ENCODE results near the gene CAPRIN1.

CAPRIN1 gene

DNA sequence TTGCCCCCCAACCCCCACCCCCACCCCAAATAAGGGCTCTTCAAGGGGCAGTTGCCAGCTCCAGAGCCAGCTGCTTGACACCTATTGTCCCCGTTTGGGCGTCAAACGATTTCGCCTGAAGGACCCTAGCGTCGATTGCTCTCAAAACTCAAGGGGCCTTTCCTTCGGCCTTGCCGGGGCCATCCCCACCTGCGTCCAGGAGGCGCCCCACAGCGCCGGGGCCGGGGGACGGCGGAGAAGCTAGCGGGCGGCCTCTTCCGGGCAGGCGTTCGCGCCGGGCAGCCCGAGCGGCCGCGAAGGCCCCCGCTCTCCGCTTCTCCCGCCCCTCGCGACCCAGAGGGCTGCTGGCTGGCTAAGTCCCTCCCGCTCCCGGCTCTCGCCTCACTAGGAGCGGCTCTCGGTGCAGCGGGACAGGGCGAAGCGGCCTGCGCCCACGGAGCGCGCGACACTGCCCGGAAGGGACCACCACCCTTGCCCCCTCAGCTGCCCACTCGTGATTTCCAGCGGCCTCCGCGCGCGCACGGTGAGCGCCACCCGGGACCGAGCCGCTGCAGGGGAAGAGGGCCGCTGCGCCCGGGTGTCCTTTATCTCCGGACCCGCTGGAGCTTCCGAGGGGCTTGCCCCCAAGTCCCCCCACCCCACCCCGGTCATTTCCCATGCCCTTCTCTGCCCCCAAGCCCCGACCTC lies at the start of gene CAPRIN1:
Gene CAPRIN1 (plus strand): TSS at position 383 of the 687 bp plus-strand sequence. CDS start 690 bp downstream, outside the sequence.
- peaks cover 10% of the 10 kb centered on the region for H3K4me1 ChIP-seq (ENCODE audit: control insufficient read depth, insufficient read depth, low read length)
- no peaks in the 10 kb centered on the region for H3K27me3 ChIP-seq (ENCODE audit: control insufficient read depth in 1 of 2, insufficient read depth in 2 of 2, low read length in 2 of 2)
- peak within 1 kb of the TSS; percentile 87 to 94 for H3K4me3 ChIP-seq (ENCODE audit: low read length in 2 of 2)
- peak within 1 kb of the TSS; percentile 98 for H3K27ac ChIP-seq (ENCODE audit: low read length)
- no peaks in the 10 kb centered on the region for H3K9me3 ChIP-seq (ENCODE audit: control insufficient read depth in 2 of 2, low read length in 2 of 2)
- no peaks in the 10 kb centered on the region for H3K36me3 ChIP-seq (ENCODE audit: control insufficient read depth in 2 of 2, insufficient read depth in 2 of 2, low read length in 2 of 2)
- H3K9ac ChIP-seq (ENCODE audit: low read length in 2 of 2), result peak within 1 kb of the TSS; percentile 97 to 98

- no peak overlapping the region for H3K9ac ChIP-seq (ENCODE audit: low read length in 2 of 2)
- H3K9me3 ChIP-seq (ENCODE audit: control insufficient read depth in 2 of 2, low read length in 2 of 2), result no peaks in the 10 kb centered on the region
- H3K27me3 ChIP-seq (ENCODE audit: control insufficient read depth in 1 of 2, insufficient read depth in 2 of 2, low read length in 2 of 2), result no peaks in the 10 kb centered on the region
- no peak overlapping the region for H3K4me3 ChIP-seq (ENCODE audit: low read length in 2 of 2)
- H3K36me3 ChIP-seq (ENCODE audit: control insufficient read depth in 2 of 2, insufficient read depth in 2 of 2, low read length in 2 of 2), result no peaks in the 10 kb centered on the region
- no peaks in the 10 kb centered on the region for H3K4me1 ChIP-seq (ENCODE audit: control insufficient read depth, insufficient read depth, low read length)
- H3K27ac ChIP-seq (ENCODE audit: low read length), result no peak overlapping the region
Measured at GRCh38 chr11:34002420-34002819, 49.1 kb upstream of the CAPRIN1 start.

DNA sequence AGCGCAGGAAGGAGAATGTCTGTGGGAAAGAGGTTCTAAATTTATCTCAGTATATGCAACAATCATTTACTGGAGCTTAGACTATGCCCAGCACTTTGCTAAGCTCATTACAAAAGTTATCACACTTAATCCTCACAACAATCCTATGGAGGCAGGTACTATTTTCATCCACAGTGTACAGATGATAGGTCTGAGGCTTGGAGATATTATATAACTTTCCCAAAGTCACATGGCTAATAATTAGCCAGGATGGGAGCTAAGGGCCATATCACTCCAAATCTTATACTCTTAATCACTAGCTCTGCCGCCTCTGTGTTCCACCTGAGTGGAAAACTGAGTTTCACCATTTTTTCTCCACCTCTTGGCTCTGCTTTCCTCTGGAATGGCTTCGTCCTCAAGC lies 47.3 kb upstream of the CAPRIN1 start:
- no peak overlapping the region for H3K4me3 ChIP-seq (ENCODE audit: low read length in 2 of 2)
- no peak overlapping the region for H3K9ac ChIP-seq (ENCODE audit: low read length in 2 of 2)
- no peaks in the 10 kb centered on the region for H3K9me3 ChIP-seq (ENCODE audit: control insufficient read depth in 2 of 2, low read length in 2 of 2)
- no peaks in the 10 kb centered on the region for H3K36me3 ChIP-seq (ENCODE audit: control insufficient read depth in 2 of 2, insufficient read depth in 2 of 2, low read length in 2 of 2)
- no peak overlapping the region for H3K27ac ChIP-seq (ENCODE audit: low read length)
- no peaks in the 10 kb centered on the region for H3K4me1 ChIP-seq (ENCODE audit: control insufficient read depth, insufficient read depth, low read length)
- peaks cover 0 to 5% of the 10 kb centered on the region in 2 donors for H3K27me3 ChIP-seq (ENCODE audit: control insufficient read depth in 1 of 2, insufficient read depth in 2 of 2, low read length in 2 of 2)

- Histone ChIP-seq H3K9me3 (ENCODE audit: control insufficient read depth in 2 of 2, low read length in 2 of 2) (no peaks in the 10 kb centered on the region), H3K4me3 (ENCODE audit: low read length in 2 of 2) (no peak overlapping the region), H3K27ac (ENCODE audit: low read length) (no peak overlapping the region), H3K36me3 (ENCODE audit: control insufficient read depth in 2 of 2, insufficient read depth in 2 of 2, low read length in 2 of 2) (no peaks in the 10 kb centered on the region), H3K27me3 (ENCODE audit: control insufficient read depth in 1 of 2, insufficient read depth in 2 of 2, low read length in 2 of 2) (peaks cover 0 to 5% of the 10 kb centered on the region in 2 donors), H3K9ac (ENCODE audit: low read length in 2 of 2) (no peak overlapping the region), H3K4me1 (ENCODE audit: control insufficient read depth, insufficient read depth, low read length) (no peaks in the 10 kb centered on the region)
Measured at GRCh38 chr11:34006876-34007275, 44.7 kb upstream of the CAPRIN1 start.

- no peaks in the 10 kb centered on the region for H3K4me1 ChIP-seq (ENCODE audit: control insufficient read depth, insufficient read depth, low read length)
- H3K9ac ChIP-seq (ENCODE audit: low read length in 2 of 2), result no peak overlapping the region
- H3K27me3 ChIP-seq (ENCODE audit: control insufficient read depth in 1 of 2, insufficient read depth in 2 of 2, low read length in 2 of 2), result peaks cover 0 to 4% of the 10 kb centered on the region in 2 donors
- no peaks in the 10 kb centered on the region for H3K9me3 ChIP-seq (ENCODE audit: control insufficient read depth in 2 of 2, low read length in 2 of 2)
- H3K36me3 ChIP-seq (ENCODE audit: control insufficient read depth in 2 of 2, insufficient read depth in 2 of 2, low read length in 2 of 2), result no peaks in the 10 kb centered on the region
- no peak overlapping the region for H3K4me3 ChIP-seq (ENCODE audit: low read length in 2 of 2)
- no peak overlapping the region for H3K27ac ChIP-seq (ENCODE audit: low read length)
Measured at GRCh38 chr11:34012734-34013133, 38.8 kb upstream of the CAPRIN1 start.

GRCh38 chr11:34013898-34014571 lies 37.5 kb upstream of the CAPRIN1 start:
- no peaks in the 10 kb centered on the region for H3K36me3 ChIP-seq (ENCODE audit: control insufficient read depth in 2 of 2, insufficient read depth in 2 of 2, low read length in 2 of 2)
- H3K4me1 ChIP-seq (ENCODE audit: control insufficient read depth, insufficient read depth, low read length), result no peaks in the 10 kb centered on the region
- H3K27me3 ChIP-seq (ENCODE audit: control insufficient read depth in 1 of 2, insufficient read depth in 2 of 2, low read length in 2 of 2), result no peaks in the 10 kb centered on the region
- H3K4me3 ChIP-seq (ENCODE audit: low read length in 2 of 2), result no peak overlapping the region
- no peaks in the 10 kb centered on the region for H3K9me3 ChIP-seq (ENCODE audit: control insufficient read depth in 2 of 2, low read length in 2 of 2)
- H3K9ac ChIP-seq (ENCODE audit: low read length in 2 of 2), result no peak overlapping the region
- no peak overlapping the region for H3K27ac ChIP-seq (ENCODE audit: low read length)

- no peak overlapping the region for H3K27ac ChIP-seq (ENCODE audit: low read length)
- no peaks in the 10 kb centered on the region for H3K36me3 ChIP-seq (ENCODE audit: control insufficient read depth in 2 of 2, insufficient read depth in 2 of 2, low read length in 2 of 2)
- H3K27me3 ChIP-seq (ENCODE audit: control insufficient read depth in 1 of 2, insufficient read depth in 2 of 2, low read length in 2 of 2), result no peaks in the 10 kb centered on the region
- no peak overlapping the region for H3K9ac ChIP-seq (ENCODE audit: low read length in 2 of 2)
- H3K4me3 ChIP-seq (ENCODE audit: low read length in 2 of 2), result no peak overlapping the region
- no peaks in the 10 kb centered on the region for H3K4me1 ChIP-seq (ENCODE audit: control insufficient read depth, insufficient read depth, low read length)
- H3K9me3 ChIP-seq (ENCODE audit: control insufficient read depth in 2 of 2, low read length in 2 of 2), result peaks cover 2 to 5% of the 10 kb centered on the region in 2 donors
Measured at GRCh38 chr11:34021977-34022735, 29.4 kb upstream of the CAPRIN1 start.

DNA sequence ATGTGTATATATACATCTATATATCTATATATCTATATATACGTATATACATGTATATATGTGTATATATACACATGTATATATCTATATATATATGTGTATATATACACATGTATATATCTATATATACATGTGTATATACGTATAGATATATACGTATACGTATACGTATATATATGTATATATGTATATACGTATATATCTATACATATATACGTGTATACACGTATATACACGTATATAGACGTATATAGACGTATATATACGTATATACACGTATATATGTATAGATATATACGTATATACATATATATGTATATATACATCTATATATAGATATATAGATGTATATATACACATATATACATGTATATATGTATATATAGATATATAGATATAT lies 25.1 kb upstream of the CAPRIN1 start:
- Histone ChIP-seq H3K9me3 (ENCODE audit: control insufficient read depth in 2 of 2, low read length in 2 of 2) (peaks cover 2 to 5% of the 10 kb centered on the region in 2 donors), H3K27ac (ENCODE audit: low read length) (no peak overlapping the region), H3K4me1 (ENCODE audit: control insufficient read depth, insufficient read depth, low read length) (peaks cover 5% of the 10 kb centered on the region), H3K9ac (ENCODE audit: low read length in 2 of 2) (no peak overlapping the region), H3K27me3 (ENCODE audit: control insufficient read depth in 1 of 2, insufficient read depth in 2 of 2, low read length in 2 of 2) (no peaks in the 10 kb centered on the region), H3K4me3 (ENCODE audit: low read length in 2 of 2) (no peak overlapping the region), H3K36me3 (ENCODE audit: control insufficient read depth in 2 of 2, insufficient read depth in 2 of 2, low read length in 2 of 2) (no peaks in the 10 kb centered on the region)

DNA sequence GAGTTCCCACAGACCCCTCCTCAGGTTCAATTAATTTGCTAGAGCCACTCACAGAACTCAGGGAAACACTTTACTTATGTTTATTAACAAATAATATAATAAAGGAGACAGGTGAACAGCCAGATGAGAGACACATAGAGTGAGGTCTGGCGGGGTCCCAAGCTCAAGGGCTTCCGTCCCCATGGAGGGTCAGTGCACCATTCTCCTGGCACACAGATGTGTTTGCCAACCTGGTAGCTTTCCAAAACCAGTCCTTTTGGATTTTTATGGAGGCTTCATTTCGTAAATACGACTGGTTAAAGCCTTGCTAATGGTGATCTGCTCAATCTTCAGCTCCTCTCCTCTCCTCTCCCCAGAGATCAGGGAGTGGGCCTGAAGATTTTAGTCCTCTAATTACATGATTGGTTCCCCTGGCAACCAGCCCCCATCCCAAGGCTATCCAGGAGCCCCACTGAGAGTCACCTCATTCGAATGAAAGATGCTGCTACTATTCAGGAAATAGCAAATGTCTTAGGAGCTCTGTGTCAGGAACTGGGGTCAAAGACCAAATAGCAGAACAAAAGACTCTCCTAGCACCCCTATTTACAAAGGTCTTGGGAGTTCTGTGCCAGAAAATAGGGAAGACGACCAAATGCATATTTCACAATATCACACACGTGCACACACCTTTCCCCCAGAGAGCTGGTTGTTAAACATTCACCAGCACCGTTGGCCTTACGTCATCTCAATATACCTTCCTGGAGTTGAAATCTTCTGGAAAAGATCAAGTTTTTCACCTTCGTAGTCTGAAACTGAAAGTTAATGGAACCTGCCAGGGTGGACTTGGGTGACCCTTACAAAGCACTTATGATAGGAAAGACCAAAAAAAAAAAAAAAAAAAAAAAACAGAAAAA lies 23.8 kb upstream of the CAPRIN1 start:
- peaks cover 5% of the 10 kb centered on the region for H3K4me1 ChIP-seq (ENCODE audit: control insufficient read depth, insufficient read depth, low read length)
- H3K27ac ChIP-seq (ENCODE audit: low read length), result no peak overlapping the region
- no peaks in the 10 kb centered on the region for H3K27me3 ChIP-seq (ENCODE audit: control insufficient read depth in 1 of 2, insufficient read depth in 2 of 2, low read length in 2 of 2)
- H3K9me3 ChIP-seq (ENCODE audit: control insufficient read depth in 2 of 2, low read length in 2 of 2), result no peaks in the 10 kb centered on the region
- H3K36me3 ChIP-seq (ENCODE audit: control insufficient read depth in 2 of 2, insufficient read depth in 2 of 2, low read length in 2 of 2), result no peaks in the 10 kb centered on the region
- H3K9ac ChIP-seq (ENCODE audit: low read length in 2 of 2), result no peak overlapping the region
- no peak overlapping the region for H3K4me3 ChIP-seq (ENCODE audit: low read length in 2 of 2)

GRCh38 chr11:34028425-34028824 lies 23.1 kb upstream of the CAPRIN1 start:
- Histone ChIP-seq H3K9me3 (ENCODE audit: control insufficient read depth in 2 of 2, low read length in 2 of 2) (no peaks in the 10 kb centered on the region), H3K36me3 (ENCODE audit: control insufficient read depth in 2 of 2, insufficient read depth in 2 of 2, low read length in 2 of 2) (no peaks in the 10 kb centered on the region), H3K27ac (ENCODE audit: low read length) (no peak overlapping the region), H3K4me3 (ENCODE audit: low read length in 2 of 2) (no peak overlapping the region), H3K9ac (ENCODE audit: low read length in 2 of 2) (no peak overlapping the region), H3K27me3 (ENCODE audit: control insufficient read depth in 1 of 2, insufficient read depth in 2 of 2, low read length in 2 of 2) (no peaks in the 10 kb centered on the region), H3K4me1 (ENCODE audit: control insufficient read depth, insufficient read depth, low read length) (peaks cover 5% of the 10 kb centered on the region)
